K562 treated with DMSO at 1 percent for 12 hours (cell line): ENCODE measurements around the gene DNAJB9. TPM values are rescaled to one million over a fixed set of nuclear protein-coding genes. Genes with fewer than 3 reads are reported as not detected.

Source experiments
- total RNA-seq: library from RNA; unstranded; fragments of 300-600 nt; gene quantifications from 2 replicates; pipeline ENCODE4 v1.2.3, GENCODE V29; 2022; ENCODE audit not compliant: insufficient read depth

The DNAJB9 gene
- total RNA-seq, result 16.3 and 22.6 TPM in 2 replicates

GRCh38 chr7:108569381-108570145, at the start of gene DNAJB9, which contains the start of gene THAP5:
DNAJB9 (plus strand) TSS chr7:108569874; CDS start chr7:108571727, 1,853 bp downstream.
THAP5 (minus strand) TSS chr7:108569706; CDS start chr7:108569569, 137 bp downstream.

DNA sequence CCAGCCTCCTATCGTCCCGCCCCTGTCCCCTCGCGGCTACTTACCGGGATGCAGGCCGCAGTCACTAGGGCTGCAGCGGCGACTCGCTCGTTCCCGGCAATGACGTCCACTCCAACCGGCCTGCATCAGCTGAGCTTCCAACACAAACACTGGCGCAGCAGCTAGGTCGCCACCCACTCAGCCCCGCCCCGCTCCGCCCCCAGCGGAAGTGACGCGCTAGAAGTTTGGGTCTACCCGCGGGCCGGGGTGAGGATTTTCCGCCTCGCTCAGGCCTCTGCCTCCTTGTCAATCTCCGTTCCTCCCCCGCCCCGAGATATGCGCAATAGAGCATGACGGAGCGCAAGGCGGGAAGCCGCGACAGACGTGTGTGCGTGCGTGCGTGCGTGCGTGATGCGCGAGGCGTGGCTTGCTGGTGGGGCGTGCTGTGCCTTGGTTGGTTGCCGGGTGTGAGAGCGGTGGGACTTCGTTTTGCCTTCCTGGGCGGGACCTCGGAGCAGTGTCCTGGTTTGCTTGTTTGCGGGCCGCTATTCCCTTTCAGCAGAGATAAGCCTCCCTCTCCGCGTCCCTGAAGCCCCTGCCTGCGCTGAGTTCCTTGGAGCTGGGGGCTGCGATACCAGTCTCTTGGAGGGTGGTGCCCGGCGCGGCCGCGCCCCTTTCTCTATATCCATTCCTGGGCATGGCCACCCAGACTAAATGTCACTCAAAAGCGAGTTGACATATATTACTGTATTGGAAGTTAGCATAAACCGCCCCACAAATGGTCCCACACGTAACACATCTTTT, 43.5 kb upstream of the DNAJB9 start, which contains the start of gene PNPLA8:
PNPLA8 (minus strand) TSS at position 151 of the 783 bp plus-strand sequence. CDS start 10,644 bp downstream, outside the sequence.

Other genes starting within 250 kb of the DNAJB9 start
- gene NRCAM, start 113.4 kb upstream of the DNAJB9 start, total RNA-seq, result not detected in 2 replicates
- gene PNPLA8, start 43.7 kb upstream of the DNAJB9 start, total RNA-seq, result 17.1 and 36.7 TPM in 2 replicates
- 8.8 and 32.7 TPM in 2 replicates for gene THAP5, start 168 bp upstream of the DNAJB9 start, total RNA-seq